ENCODE results near the gene EFCAB8. TPM values are rescaled to one million over a fixed set of nuclear protein-coding genes. Genes with fewer than 3 reads are reported as not detected.
"Not testable (repeated sequence)": the region's sequence is repeated elsewhere in the genome, so short reads cannot be mapped to it uniquely, and the experiment has no call there.

Gene EFCAB8
- total RNA-seq, 1 experiment from 2014 or later: 1.8 TPM

DNA sequence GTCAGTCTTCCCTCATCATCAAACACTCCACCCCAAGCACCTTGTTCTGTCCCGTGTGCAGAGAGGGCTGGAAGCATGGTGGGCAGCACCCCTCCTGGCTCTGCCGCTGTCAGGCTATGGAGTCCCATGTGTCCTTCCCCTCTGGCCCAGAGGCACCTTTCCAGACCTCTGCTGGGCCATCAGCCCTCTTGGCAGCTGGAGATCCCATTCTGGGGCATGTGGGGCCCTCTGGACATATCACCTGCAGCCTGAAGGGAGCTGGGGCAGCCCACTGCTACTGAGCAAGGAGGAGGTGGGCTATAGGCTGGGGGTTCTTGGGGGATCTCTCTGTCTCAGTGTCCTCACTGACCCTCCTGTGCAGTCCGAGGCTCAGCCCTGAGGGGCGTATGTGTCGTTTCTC is 103.3 kb downstream of the EFCAB8 start:
- Histone ChIP-seq H3K9me3 (peaks cover 5% of the 10 kb centered on the region), H3K4me1 (no peaks in the 10 kb centered on the region), H3K4me3 (ENCODE audit: low read depth, low read length) (no peak overlapping the region), H3K27me3 (replicated peaks; ENCODE audit: control insufficient read depth, insufficient read depth, low read length) (no peaks in the 10 kb centered on the region; the same call in none of the 2 replicates), H3K36me3 (ENCODE audit: control insufficient read depth, insufficient read depth, low read length) (no peaks in the 10 kb centered on the region)
- no peak overlapping the region for H3K27ac Mint-ChIP-seq (ENCODE audit: unreplicated experiment)
- peaks cover 16% of the 10 kb centered on the region for H3K27me3 Mint-ChIP-seq (ENCODE audit: insufficient read depth, unreplicated experiment)
- BruUV-seq (replicated peaks): no TSS peak
- no peak overlapping the region for H3K4me3 Mint-ChIP-seq (ENCODE audit: unreplicated experiment)
- H3K9me3 Mint-ChIP-seq (ENCODE audit: unreplicated experiment): peaks cover 7% of the 10 kb centered on the region
- H3K36me3 Mint-ChIP-seq (ENCODE audit: insufficient read depth, unreplicated experiment): peaks cover 6% of the 10 kb centered on the region
- POLR2A ChIA-PET: no interaction called here
- intact Hi-C loops (cut with micrococcal nuclease; ENCODE audit: unreplicated experiment): no loop called here
- CTCF ChIA-PET: no interaction called here
- H3K4me1 Mint-ChIP-seq (ENCODE audit: low read depth, unreplicated experiment): no peaks in the 10 kb centered on the region
- TF ChIP-seq CTCF (IDR thresholded peaks at IDR 0.05; ENCODE audit: insufficient read depth in 1 of 2, low read depth in 1 of 2, low read length in 1 of 2, severe bottlenecking in 1 of 2, unreplicated experiment in 1 of 2): no peak
- peak in 1 of 2 experiments; percentile 34 for DNase-seq

- DNase-seq; BruUV-seq (replicated peaks); H3K4me3 ChIP-seq (ENCODE audit: low read depth, low read length); H3K9me3 Mint-ChIP-seq (ENCODE audit: unreplicated experiment); POLR2A ChIA-PET; H3K36me3 Mint-ChIP-seq (ENCODE audit: insufficient read depth, unreplicated experiment); H3K4me1 Mint-ChIP-seq (ENCODE audit: low read depth, unreplicated experiment); H3K36me3 ChIP-seq (ENCODE audit: control insufficient read depth, insufficient read depth, low read length); intact Hi-C loops (cut with micrococcal nuclease; ENCODE audit: unreplicated experiment); H3K4me3 Mint-ChIP-seq (ENCODE audit: unreplicated experiment); H3K27ac Mint-ChIP-seq (ENCODE audit: unreplicated experiment); H3K9me3 ChIP-seq; H3K27me3 ChIP-seq (replicated peaks; ENCODE audit: control insufficient read depth, insufficient read depth, low read length); H3K4me1 ChIP-seq; CTCF ChIA-PET: not testable (repeated sequence)
- H3K27me3 Mint-ChIP-seq (ENCODE audit: insufficient read depth, unreplicated experiment): peaks cover 16% of the 10 kb centered on the region
Observed at GRCh38 chr20:32962646-32963045, 103.9 kb downstream of the EFCAB8 start.

DNA sequence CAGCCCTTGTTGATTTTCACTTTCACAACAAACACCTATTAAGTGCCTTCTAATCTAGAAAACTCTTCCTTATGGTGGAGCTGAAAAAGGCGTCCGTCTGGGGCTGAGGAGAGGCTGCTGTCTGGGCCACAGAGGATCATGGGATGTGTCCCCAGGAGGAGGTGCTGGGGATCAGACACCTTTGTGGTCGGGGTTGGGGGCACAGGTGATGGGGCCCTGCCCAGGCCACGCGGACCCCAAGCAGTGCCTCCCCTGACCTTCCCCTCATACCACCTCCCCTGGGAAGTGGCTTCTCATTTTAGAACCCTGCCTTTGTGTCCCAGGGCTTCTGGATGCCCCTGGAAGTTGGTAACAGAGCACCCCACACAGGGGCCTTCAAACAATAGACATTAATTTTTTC is 104.5 kb downstream of the EFCAB8 start:
- ChIA-PET POLR2A (no interaction called here), CTCF (no interaction called here)
- no peaks in the 10 kb centered on the region; the same call in none of the 2 replicates for H3K27me3 ChIP-seq (replicated peaks; ENCODE audit: control insufficient read depth, insufficient read depth, low read length)
- H3K9me3 ChIP-seq: no peaks in the 10 kb centered on the region
- TF ChIP-seq CTCF (IDR thresholded peaks at IDR 0.05; ENCODE audit: insufficient read depth in 1 of 2, low read depth in 1 of 2, low read length in 1 of 2, severe bottlenecking in 1 of 2, unreplicated experiment in 1 of 2): no peak
- DNase-seq: peak in 1 of 2 experiments; percentile 34
- no peak overlapping the region for H3K27ac Mint-ChIP-seq (ENCODE audit: unreplicated experiment)
- H3K4me3 Mint-ChIP-seq (ENCODE audit: unreplicated experiment): no peak overlapping the region
- peaks cover 16% of the 10 kb centered on the region for H3K27me3 Mint-ChIP-seq (ENCODE audit: insufficient read depth, unreplicated experiment)
- intact Hi-C loops (cut with micrococcal nuclease; ENCODE audit: unreplicated experiment): no loop called here
- peaks cover 6% of the 10 kb centered on the region for H3K36me3 Mint-ChIP-seq (ENCODE audit: insufficient read depth, unreplicated experiment)
- H3K36me3 ChIP-seq (ENCODE audit: control insufficient read depth, insufficient read depth, low read length): no peaks in the 10 kb centered on the region
- no peak overlapping the region for H3K4me3 ChIP-seq (ENCODE audit: low read depth, low read length)
- no TSS peak for BruUV-seq (replicated peaks)
- no peaks in the 10 kb centered on the region for H3K4me1 Mint-ChIP-seq (ENCODE audit: low read depth, unreplicated experiment)
- no peaks in the 10 kb centered on the region for H3K4me1 ChIP-seq
- H3K9me3 Mint-ChIP-seq (ENCODE audit: unreplicated experiment): no peaks in the 10 kb centered on the region

- no peaks in the 10 kb centered on the region; the same call in 1 of the 2 replicates for H3K27me3 ChIP-seq (replicated peaks; ENCODE audit: control insufficient read depth, insufficient read depth, low read length)
- no peak overlapping the region for H3K4me3 ChIP-seq (ENCODE audit: low read depth, low read length)
- CTCF ChIA-PET: no interaction called here
- intact Hi-C loops (cut with micrococcal nuclease; ENCODE audit: unreplicated experiment): no loop called here
- BruUV-seq (replicated peaks): no TSS peak
- POLR2A ChIA-PET: no interaction called here
- DNase-seq: no peak
- no peaks in the 10 kb centered on the region for H3K36me3 ChIP-seq (ENCODE audit: control insufficient read depth, insufficient read depth, low read length)
- H3K4me1 ChIP-seq: no peaks in the 10 kb centered on the region
- peaks cover 6% of the 10 kb centered on the region for H3K36me3 Mint-ChIP-seq (ENCODE audit: insufficient read depth, unreplicated experiment)
- H3K4me1 Mint-ChIP-seq (ENCODE audit: low read depth, unreplicated experiment): no peaks in the 10 kb centered on the region
- H3K4me3 Mint-ChIP-seq (ENCODE audit: unreplicated experiment): no peak overlapping the region
- peaks cover 15% of the 10 kb centered on the region for H3K27me3 Mint-ChIP-seq (ENCODE audit: insufficient read depth, unreplicated experiment)
- no peak for TF ChIP-seq CTCF (IDR thresholded peaks at IDR 0.05; ENCODE audit: insufficient read depth in 1 of 2, low read depth in 1 of 2, low read length in 1 of 2, severe bottlenecking in 1 of 2, unreplicated experiment in 1 of 2)
- no peaks in the 10 kb centered on the region for H3K9me3 Mint-ChIP-seq (ENCODE audit: unreplicated experiment)
- no peak overlapping the region for H3K27ac Mint-ChIP-seq (ENCODE audit: unreplicated experiment)
- H3K9me3 ChIP-seq: no peaks in the 10 kb centered on the region
Observed at GRCh38 chr20:32964575-32964974, 105.9 kb downstream of the EFCAB8 start.

Measured in Caco-2 (cell line).